Spinal cord (tissue), 10 donors: ENCODE data around the gene SCGB1A1. TPM values are rescaled to one million over a fixed set of nuclear protein-coding genes. Genes with fewer than 3 reads are reported as not detected.

Experiments used
- DNase-seq, 6 donors: peaks; one replicate each; pipeline versions ENCODE4 v3.0.0 to v3.0.0-alpha.2; 2013 to 2015; ENCODE audit warnings: low spot score in 6 of 6, low read depth in 4 of 6
- H3K27ac ChIP-seq: one replicate; pipeline ENCODE4 v1.5.1; 2013; ENCODE audit warnings: low read depth, low read length, control low read depth
- H3K27me3 ChIP-seq: one replicate; pipeline ENCODE4 v1.6.1; 2013; ENCODE audit warnings: low read length; ENCODE audit not compliant: control insufficient read depth, insufficient read depth
- H3K36me3 ChIP-seq: one replicate; pipeline ENCODE4 v1.6.1; 2013; ENCODE audit warnings: low read length; ENCODE audit not compliant: control insufficient read depth, insufficient read depth
- H3K4me1 ChIP-seq: one replicate; pipeline ENCODE4 v1.6.1; 2013; ENCODE audit warnings: low read length; ENCODE audit not compliant: control insufficient read depth, insufficient read depth
- H3K4me3 ChIP-seq: one replicate; pipeline ENCODE4 v1.5.1; 2013; ENCODE audit warnings: low read depth, low read length, control low read depth
- H3K9me3 ChIP-seq: one replicate; pipeline ENCODE4 v1.6.1; 2013; ENCODE audit warnings: low read length; ENCODE audit not compliant: control insufficient read depth, insufficient read depth
- whole genome bisulfite sequencing: methylation state at CpG from one replicate; pipeline ENCODE4 v1.1.5; 2013; ENCODE audit warnings: missing lambda C conversion rate; ENCODE audit not compliant: insufficient coverage; 5-methylcytosine and 5-hydroxymethylcytosine counted together
- polyA plus RNA-seq, 2 donors: library from polyadenylated mRNA; unstranded; fragments of 120-200 nt; gene quantifications; one replicate each; pipeline ENCODE4 v1.2.1, GENCODE V29; 2013; ENCODE audit not compliant: insufficient read length in 2 of 2
- total RNA-seq, 2 donors: library from RNA; depleted of rRNA in 1 of 2; stranded (reverse); fragments of 120-200 nt in 1 of 2; fragments of >200 nt in 1 of 2; gene quantifications; one replicate each; pipeline versions ENCODE4 v1.2.3 to v1.2.4, GENCODE V29; 2013 to 2014
- donor health status: healthy.

Gene SCGB1A1
- total and polyA plus RNA-seq, 4 donors = 0.69 TPM; not detected in 3

DNA sequence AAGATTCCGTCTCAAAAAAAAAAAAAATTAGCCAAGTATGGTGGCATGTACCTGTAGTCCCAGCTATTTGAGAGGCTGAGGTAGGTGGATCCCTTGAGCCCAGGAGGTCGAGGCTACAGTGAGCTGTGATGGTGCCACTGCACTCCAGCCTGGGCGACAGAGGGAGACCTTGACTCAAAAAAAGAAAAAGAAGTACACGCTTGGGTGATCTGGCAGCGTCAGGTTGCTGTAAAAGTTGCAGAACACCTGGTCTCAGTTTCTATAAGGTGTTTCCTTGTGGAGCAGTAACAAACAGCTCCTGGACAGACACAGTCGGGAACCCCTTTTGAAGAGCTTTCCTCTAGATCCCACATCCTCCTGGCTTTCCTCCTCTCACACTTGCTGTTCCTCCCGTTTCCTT, 45.8 kb downstream of the SCGB1A1 start:
- Histone ChIP-seq H3K9me3 (no peaks in the 10 kb centered on the region), H3K27me3 (no peaks in the 10 kb centered on the region), H3K4me1 (no peaks in the 10 kb centered on the region), H3K36me3 (no peaks in the 10 kb centered on the region), H3K27ac (no peak overlapping the region), H3K4me3 (no peak overlapping the region)
- DNase-seq = no peak
- 83% methylated on average over 7 of the region's 7 CpGs for WGBS

DNA sequence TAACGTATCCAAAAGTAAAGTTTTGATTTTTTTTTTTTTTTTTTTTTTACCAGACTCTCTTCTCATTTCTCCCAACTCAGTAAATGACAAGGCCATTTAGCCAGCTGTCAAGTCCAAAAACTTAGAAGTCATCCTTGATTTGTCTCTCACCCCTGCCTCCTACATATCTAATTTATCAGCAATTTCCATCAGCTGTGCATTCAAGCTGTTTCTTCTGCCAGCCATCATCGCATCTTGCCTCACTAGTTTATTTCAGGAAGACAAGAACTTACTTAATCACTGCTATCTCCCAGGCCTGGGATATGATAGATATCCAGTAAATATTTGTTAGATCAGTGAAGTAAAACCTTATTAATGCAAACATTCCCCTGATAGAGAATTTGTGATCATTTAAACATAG, 47.6 kb downstream of the SCGB1A1 start:
- Histone ChIP-seq H3K4me3 (no peak overlapping the region), H3K36me3 (no peaks in the 10 kb centered on the region), H3K27ac (no peak overlapping the region), H3K9me3 (no peaks in the 10 kb centered on the region), H3K4me1 (no peaks in the 10 kb centered on the region), H3K27me3 (no peaks in the 10 kb centered on the region)
- WGBS = 86% methylated on average over 1 of the region's 2 CpGs
- DNase-seq = no peak

- 90% methylated on average over 2 of the region's 2 CpGs for WGBS
Observed at GRCh38 chr11:62468577-62468976, 49.7 kb downstream of the SCGB1A1 start.

GRCh38 chr11:62471603-62472002, 52.8 kb downstream of the SCGB1A1 start:
- Histone ChIP-seq H3K36me3 (no peaks in the 10 kb centered on the region), H3K27ac (no peak overlapping the region), H3K9me3 (no peaks in the 10 kb centered on the region), H3K4me1 (no peaks in the 10 kb centered on the region), H3K4me3 (no peak overlapping the region), H3K27me3 (no peaks in the 10 kb centered on the region)
- WGBS = 100% methylated on average over 7 of the region's 7 CpGs
- no peak for DNase-seq

More at GRCh38 chr11:62468577-62468976, 49.7 kb downstream of the SCGB1A1 start:
- H3K27ac ChIP-seq = no peak overlapping the region
- no peaks in the 10 kb centered on the region for H3K4me1 ChIP-seq
- DNase-seq = no peak
- no peaks in the 10 kb centered on the region for H3K27me3 ChIP-seq
- H3K36me3 ChIP-seq = no peaks in the 10 kb centered on the region
- H3K4me3 ChIP-seq = no peak overlapping the region
- no peaks in the 10 kb centered on the region for H3K9me3 ChIP-seq

- 87% methylated on average over 9 of the region's 9 CpGs for WGBS
- Histone ChIP-seq H3K27ac (no peak overlapping the region), H3K27me3 (no peaks in the 10 kb centered on the region), H3K4me3 (no peak overlapping the region), H3K36me3 (no peaks in the 10 kb centered on the region), H3K9me3 (no peaks in the 10 kb centered on the region), H3K4me1 (no peaks in the 10 kb centered on the region)
- DNase-seq = no peak
Observed at GRCh38 chr11:62472063-62472884, 53.4 kb downstream of the SCGB1A1 start.

Other genes with a start within 250 kb of the SCGB1A1 start
- gene SCGB1D1, start 228.8 kb upstream of the SCGB1A1 start, total RNA-seq = not detected
- not detected for gene SCGB1D1, start 228.8 kb upstream of the SCGB1A1 start, polyA plus RNA-seq
- gene SCGB2A1, start 210.4 kb upstream of the SCGB1A1 start, total RNA-seq = under 1 TPM in 1 of 2 donors, not detected in 1; 0.61 TPM
- gene SCGB2A1, start 210.4 kb upstream of the SCGB1A1 start, polyA plus RNA-seq = not detected
- not detected for gene SCGB1D2, start 176.8 kb upstream of the SCGB1A1 start, total RNA-seq
- gene SCGB1D2, start 176.8 kb upstream of the SCGB1A1 start, polyA plus RNA-seq = not detected
- gene SCGB2A2, start 148.9 kb upstream of the SCGB1A1 start, total RNA-seq = not detected
- gene SCGB2A2, start 148.9 kb upstream of the SCGB1A1 start, polyA plus RNA-seq = not detected
- not detected for gene SCGB1D4, start 120.0 kb upstream of the SCGB1A1 start, total RNA-seq
- gene SCGB1D4, start 120.0 kb upstream of the SCGB1A1 start, polyA plus RNA-seq = not detected
- 10 to 100 TPM; 24.5 to 24.9 TPM for gene ASRGL1, start 81.6 kb upstream of the SCGB1A1 start, total RNA-seq
- gene ASRGL1, start 81.6 kb upstream of the SCGB1A1 start, polyA plus RNA-seq = 10 to 100 TPM; 63.1 to 65.2 TPM
- 100 to 1,000 TPM; 247 to 463 TPM for gene AHNAK, start 127.8 kb downstream of the SCGB1A1 start, total RNA-seq
- 10 to 100 TPM; 60.2 to 84.0 TPM for gene AHNAK, start 127.8 kb downstream of the SCGB1A1 start, polyA plus RNA-seq
- gene EEF1G, start 154.9 kb downstream of the SCGB1A1 start, total RNA-seq = 1,000 to 10,000 TPM in 1 of 2 donors, 100 to 1,000 TPM in 1; 887 to 2,089 TPM
- 1,000 to 10,000 TPM; 1,849 to 2,100 TPM for gene EEF1G, start 154.9 kb downstream of the SCGB1A1 start, polyA plus RNA-seq
- 1 to 10 TPM; 4.3 to 9.0 TPM for gene TUT1, start 172.5 kb downstream of the SCGB1A1 start, total RNA-seq
- gene TUT1, start 172.5 kb downstream of the SCGB1A1 start, polyA plus RNA-seq = 10 to 100 TPM; 18.4 to 22.1 TPM
- gene MTA2, start 182.8 kb downstream of the SCGB1A1 start, total RNA-seq = 10 to 100 TPM; 72.9 to 88.0 TPM
- gene MTA2, start 182.8 kb downstream of the SCGB1A1 start, polyA plus RNA-seq = 10 to 100 TPM; 82.1 to 91.6 TPM
- gene EML3, start 193.7 kb downstream of the SCGB1A1 start, total RNA-seq = 10 to 100 TPM; 10.5 to 30.2 TPM
- 10 to 100 TPM; 30.3 to 46.3 TPM for gene EML3, start 193.7 kb downstream of the SCGB1A1 start, polyA plus RNA-seq
- gene ROM1, start 194.2 kb downstream of the SCGB1A1 start, total RNA-seq = 10 to 100 TPM in 1 of 2 donors, 1 to 10 TPM in 1; 4.8 to 11.9 TPM
- gene ROM1, start 194.2 kb downstream of the SCGB1A1 start, polyA plus RNA-seq = 10 to 100 TPM in 1 of 2 donors, 1 to 10 TPM in 1; 8.7 to 11.1 TPM
- 10 to 100 TPM; 26.6 to 40.5 TPM for gene B3GAT3, start 203.0 kb downstream of the SCGB1A1 start, total RNA-seq
- gene B3GAT3, start 203.0 kb downstream of the SCGB1A1 start, polyA plus RNA-seq = 10 to 100 TPM; 54.2 to 70.5 TPM
- gene GANAB, start 227.6 kb downstream of the SCGB1A1 start, total RNA-seq = 100 to 1,000 TPM; 119 to 161 TPM
- 100 to 1,000 TPM; 169 to 195 TPM for gene GANAB, start 227.6 kb downstream of the SCGB1A1 start, polyA plus RNA-seq
- 10 to 100 TPM; 12.0 to 14.3 TPM for gene INTS5, start 234.3 kb downstream of the SCGB1A1 start, total RNA-seq
- gene INTS5, start 234.3 kb downstream of the SCGB1A1 start, polyA plus RNA-seq = 10 to 100 TPM; 15.5 to 17.9 TPM
- gene C11orf98, start 246.2 kb downstream of the SCGB1A1 start, total RNA-seq = 10 to 100 TPM; 21.4 to 66.0 TPM
- 10 to 100 TPM; 61.9 to 63.5 TPM for gene C11orf98, start 246.2 kb downstream of the SCGB1A1 start, polyA plus RNA-seq
- gene CSKMT, start 246.3 kb downstream of the SCGB1A1 start, total RNA-seq = 10 to 100 TPM in 1 of 2 donors, 1 to 10 TPM in 1; 6.0 to 13.7 TPM
- gene CSKMT, start 246.3 kb downstream of the SCGB1A1 start, polyA plus RNA-seq = 1 to 10 TPM; 8.1 to 9.6 TPM